Frontal cortex (tissue), 4 donors: ENCODE results near the gene DNMBP. TPM values are rescaled to one million over a fixed set of nuclear protein-coding genes. Genes with fewer than 3 reads are reported as not detected.
"Not testable (repeated sequence)": the region's sequence is repeated elsewhere in the genome, so short reads cannot be mapped to it uniquely, and the experiment has no call there.

Experiments used
- DNase-seq, 2 donors: peaks; one replicate each; pipeline ENCODE4 v3.0.0; 2012; ENCODE audit warnings: low spot score in 2 of 2
- FAIRE-seq: peaks from 2 replicates; lab custom pipeline; 2012; peaks lifted over from hg19 to GRCh38; lab: Jason Lieb, UNC
- total RNA-seq: library from RNA; depleted of rRNA; stranded (reverse); fragments of >200 nt; gene quantifications from one replicate; pipeline ENCODE4 v1.2.3, GENCODE V29; 2014
- donor health status: control.
- donor health status: control.
- donor health status: control.

The DNMBP gene
- total RNA-seq, 1 donor from 2014 or later, result 2.9 TPM

DNA sequence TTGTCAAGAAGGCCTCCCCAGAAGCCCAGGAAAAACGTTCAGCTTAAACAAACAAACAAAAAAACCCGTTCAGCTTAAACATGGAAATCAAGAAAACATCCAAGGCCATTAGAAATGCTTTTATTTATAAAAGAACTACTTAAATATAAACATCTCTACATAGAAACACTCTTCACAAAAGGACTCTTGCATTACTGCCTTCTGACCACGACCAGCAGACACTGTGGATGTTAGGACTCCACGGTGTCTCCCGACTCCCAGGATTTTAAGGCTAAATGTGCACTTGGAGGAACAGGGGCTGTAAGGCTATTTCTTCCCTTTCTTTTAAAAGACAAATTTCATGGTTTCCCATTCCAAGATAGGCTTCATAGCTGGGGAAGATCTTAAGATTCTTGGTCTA is 134.3 kb downstream of the DNMBP start:
- FAIRE-seq (no peak), DNase-seq (no peak)

DNA sequence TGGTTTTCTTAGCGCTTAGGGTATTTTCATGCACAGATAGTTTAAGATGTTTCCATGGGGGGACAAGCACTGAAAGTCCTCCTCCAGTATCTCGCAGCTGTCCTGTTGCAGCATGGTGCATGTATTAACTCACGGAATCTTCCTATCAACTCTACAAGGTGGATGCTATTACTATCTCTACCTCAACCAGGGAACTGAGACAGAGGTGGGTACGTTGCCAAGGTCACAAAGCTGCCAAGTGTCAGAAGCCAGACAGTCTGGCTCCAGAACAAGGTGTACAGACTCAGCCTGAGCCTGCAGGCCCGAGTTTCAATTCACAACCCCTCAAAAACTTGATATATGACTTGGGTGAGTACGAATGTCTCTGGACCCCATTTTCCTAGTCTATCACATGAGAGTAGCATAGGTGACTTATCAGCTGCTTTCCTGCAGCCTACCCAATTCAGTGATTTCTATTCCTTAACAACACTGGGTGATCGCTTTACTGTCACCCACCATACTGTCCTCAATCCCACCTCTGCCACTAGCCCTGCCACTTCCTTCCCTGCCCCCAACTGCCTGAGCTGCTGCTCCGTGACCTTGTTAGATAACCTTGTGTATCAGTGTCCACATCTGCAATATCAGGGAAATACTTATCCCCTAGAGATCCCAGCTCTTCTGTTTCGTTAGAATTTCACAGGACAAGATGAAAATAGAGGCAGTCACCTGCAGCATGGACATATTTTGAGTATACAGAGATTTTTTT is 135.2 kb downstream of the DNMBP start:
- FAIRE-seq (no peak), DNase-seq (no peak)

DNA sequence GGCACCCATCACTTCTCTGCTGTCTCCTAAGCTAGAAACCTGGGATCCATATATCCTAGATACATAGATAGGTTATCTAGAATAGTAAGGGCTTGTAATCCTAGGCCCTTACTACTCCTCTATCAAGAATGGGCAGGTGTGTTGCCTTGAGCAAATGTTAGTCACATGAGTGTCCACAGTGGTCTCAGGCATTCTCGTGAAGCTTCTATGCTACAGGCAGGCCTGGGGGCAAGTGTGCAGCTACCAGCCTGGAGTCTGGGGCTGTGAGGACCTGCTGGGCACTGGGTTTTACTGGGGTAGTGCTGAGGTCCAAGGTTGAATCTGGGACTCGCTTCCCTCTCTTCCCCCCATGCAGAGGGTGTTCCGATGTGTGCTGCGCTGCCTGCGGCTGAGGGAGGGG is 135.9 kb downstream of the DNMBP start:
- no peak for FAIRE-seq
- no peak for DNase-seq

DNA sequence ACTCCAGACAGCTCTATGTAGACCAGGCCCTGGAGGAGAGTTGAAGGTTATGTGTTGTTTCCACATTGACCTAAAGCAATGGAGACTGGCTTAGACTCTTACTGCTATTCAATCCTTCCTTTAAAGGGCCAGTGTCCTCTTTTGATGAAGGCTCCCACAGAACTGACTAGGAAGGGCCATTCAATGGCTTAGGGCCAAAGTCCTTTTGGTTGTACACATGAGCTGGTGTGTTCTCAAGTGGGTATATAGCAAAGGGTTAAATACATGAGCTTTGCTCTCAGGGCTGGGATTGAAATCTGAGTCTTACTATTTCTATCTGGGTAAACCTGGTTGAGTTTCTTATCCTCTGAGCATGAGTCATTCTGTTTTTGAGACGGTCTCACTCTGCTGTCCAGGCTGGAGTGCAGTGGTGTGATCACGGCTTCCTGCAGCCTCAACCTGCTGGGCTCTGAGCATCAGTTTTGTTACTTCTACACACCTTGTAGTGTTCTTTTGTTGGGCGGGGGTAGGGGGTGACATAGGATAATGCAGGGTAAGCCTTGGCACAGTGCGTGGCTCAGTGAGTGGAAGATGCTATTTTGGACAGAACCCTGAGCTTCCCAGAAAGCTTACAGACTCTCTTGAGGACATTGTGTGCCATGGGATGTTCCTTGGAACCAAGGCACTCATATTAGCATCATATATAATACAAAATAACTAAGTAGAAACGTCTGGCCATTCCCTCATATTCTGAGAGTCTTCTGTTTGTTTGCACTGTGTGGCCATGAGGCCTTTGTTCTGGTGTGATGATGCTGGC is 137.2 kb downstream of the DNMBP start:
- DNase-seq (no peak), FAIRE-seq (no peak)

DNA sequence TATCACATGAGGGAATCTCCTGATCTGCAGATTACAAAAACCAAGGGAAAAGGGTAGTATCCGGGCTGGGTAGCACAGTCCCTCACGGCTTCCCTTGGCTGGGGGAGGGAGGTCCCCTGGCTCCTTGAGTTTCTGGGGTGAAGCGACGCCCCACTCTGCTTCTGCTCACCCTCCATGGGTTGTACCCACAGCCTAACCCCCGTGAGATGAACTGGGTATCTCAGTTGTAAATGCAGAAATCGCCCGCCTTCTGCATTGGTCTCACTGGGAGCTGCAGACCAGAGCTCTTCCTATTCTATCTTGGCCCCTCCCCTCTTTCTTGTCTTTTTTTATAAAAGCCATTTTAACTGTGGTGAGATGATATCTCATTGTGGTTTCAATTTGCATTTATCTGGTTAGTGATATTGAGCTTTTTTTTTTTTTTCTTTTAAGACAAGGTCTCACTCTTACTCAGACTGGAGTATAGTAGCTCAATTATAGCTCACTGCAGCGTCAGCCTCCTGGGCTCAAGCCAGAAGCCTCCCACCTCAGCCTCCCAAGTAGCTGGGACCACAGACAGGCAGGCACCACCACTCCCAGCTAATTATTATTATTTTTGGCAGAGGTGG is 139.5 kb downstream of the DNMBP start:
- no peak for FAIRE-seq
- no peak for DNase-seq

DNA sequence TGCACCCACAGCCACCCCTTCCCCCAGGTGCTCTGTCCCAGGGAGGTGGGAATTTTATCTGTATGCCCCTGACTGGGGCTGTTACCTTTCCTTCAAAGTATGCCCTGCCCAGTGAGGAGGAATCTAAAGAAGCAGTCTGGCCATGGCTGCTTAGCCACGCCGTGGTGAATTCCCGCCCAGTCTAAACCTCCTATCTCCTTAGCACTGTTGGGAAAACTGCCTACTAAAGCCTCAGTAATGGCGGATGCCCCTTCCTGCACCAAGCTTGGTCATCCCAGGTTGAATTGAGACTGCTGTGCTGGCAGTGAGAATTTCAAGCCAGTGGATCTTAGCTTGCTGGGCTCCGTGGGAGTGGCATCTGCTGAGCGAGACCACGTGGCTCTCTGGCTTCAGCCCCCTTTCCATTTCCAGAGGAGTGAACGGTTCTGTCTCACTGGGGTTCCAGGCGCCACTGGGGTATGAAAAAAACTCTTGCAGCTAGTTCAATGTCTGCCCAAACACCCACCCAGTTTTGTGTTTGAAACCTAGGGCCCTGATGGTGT is 140.1 kb downstream of the DNMBP start:
- FAIRE-seq (no peak), DNase-seq (no peak)

DNA sequence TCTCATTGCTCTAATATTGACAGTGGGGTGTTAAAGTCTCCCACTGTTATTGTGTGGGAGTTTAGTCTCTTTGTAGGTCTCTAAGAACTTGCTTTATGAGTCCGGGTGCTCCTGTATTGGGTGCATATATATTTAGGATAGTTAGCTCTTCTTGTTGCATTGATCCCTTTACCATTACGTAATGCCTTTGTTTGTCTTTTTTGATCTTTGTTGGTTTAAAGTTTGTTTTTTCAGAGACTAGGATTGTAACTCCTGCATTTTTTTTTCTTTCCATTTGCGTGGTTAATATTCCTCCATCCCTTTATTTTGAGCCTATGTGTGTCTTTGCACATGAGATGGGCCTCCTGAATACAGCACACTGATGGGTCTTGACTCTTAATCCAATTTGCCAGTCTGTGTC is 142.5 kb downstream of the DNMBP start:
- DNase-seq, FAIRE-seq: not testable (repeated sequence)

DNA sequence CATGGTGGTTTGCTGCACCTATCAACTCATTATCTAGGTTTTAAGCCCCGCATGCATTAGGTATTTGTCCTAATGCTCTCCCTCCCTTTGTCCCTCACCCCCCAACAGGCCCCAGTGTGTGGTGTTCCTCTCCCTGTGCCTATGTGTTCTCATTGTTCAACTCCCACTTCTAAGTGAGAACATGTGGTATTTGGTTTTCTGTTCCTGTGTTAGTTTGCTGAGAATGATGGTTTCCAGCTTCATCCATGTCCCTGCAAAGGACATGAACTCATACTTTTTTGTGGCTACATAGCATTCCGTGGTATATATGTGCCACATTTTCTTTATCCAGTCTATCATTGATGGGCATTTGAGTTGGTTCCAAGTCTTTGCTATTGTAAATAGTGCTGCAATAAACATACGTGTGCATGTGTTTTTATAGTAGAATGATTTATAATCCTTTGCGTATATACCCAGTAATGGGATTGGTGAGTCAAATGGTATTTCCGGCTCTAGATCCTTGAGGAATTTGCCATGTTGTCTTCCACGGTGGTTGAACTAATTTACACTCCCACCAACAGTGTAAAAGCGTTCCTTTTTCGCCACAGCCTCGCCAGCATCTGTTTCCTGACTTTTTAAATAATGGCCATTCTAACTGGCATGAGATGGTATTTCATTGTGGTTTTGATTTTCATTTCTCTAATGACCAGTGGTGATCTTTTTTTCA is 146.1 kb downstream of the DNMBP start:
- FAIRE-seq, DNase-seq: not testable (repeated sequence)

DNA sequence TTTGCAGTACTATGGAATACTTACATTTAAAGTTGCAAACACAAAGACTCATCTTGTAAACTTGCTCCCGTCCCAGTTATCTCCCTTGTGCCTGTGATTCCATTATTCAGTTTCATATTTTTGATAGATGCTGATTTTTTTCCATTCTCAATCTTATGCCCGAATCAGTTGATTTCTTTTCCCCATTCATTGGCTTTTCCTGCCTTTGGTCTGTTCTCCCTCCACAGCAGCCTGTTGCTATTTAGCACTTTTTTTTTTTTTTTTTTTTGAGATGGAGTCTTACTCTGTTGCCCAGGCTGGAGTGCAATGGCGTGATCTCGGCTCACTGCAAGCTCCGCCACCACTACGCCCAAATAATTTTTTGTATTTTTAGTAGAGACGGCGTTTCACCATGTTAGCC is 149.3 kb downstream of the DNMBP start:
- FAIRE-seq (no peak), DNase-seq (no peak)

DNA sequence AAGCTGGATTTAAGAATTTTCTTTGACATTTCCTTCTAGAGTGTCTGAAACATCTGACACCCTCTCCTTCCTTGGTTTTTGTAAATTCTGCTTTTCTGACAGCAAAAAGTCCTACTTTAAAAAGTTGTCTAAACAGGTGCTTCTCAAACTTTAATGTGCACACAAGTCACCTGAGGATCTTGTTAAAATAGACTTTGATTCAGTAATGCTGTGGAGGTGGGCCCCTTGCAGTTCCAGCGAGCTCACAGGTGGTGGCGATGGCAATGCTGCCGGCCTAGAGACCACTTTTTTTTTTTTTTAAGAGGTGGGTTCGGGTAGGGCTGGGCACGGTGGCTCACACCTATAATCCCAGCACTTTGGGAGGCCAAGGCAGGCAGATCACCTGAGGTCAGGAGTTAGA is 150.2 kb downstream of the DNMBP start:
- FAIRE-seq (no peak), DNase-seq (no peak)

DNA sequence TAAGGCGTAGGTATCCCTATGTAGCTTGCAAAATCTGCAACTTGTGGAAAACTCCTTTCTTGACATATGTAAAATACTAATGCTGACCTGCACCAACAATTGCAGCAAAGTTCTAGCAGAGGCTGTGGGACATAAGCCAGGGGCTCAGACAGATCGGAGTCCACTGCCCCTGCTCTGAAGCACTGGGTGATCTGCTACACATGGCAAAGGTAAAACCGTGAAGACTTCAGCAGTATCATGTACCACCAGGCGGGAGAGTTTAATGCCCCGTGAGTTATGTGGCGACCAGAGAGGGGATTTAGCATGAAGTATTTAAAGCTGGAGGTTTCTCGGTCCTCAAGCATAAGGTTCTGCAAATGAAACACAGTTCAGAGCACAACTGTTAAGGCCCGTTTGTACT is 150.9 kb downstream of the DNMBP start:
- DNase-seq, result no peak
- no peak for FAIRE-seq

DNA sequence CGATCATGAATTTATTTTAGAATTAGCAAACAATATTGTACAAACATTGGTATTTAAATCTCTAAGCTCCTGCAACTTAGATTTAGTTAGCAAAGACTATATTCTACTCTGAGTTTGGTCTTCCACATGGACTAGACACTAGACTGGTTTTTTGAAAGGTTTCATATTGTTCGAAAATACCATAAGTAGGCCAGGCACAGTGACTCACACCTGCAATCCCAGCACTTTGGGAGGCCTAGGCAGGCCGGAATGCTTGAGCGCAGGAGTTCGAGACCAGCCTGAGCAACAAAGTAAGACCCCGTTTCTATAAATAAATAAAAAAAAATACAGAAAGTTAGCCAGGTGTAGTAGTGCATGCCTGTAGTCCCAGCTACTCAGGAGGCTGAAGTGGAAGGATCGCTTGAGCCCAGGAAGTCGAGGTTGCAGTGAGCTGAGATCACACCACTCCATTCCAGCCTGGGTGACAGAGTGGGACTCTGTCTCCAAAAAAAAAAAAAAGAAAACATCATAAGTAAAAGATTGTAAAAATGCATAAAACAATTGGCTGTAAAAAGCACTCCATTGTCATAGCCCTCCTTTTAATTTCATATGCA is 154.2 kb downstream of the DNMBP start:
- no peak for FAIRE-seq
- DNase-seq, result no peak

DNA sequence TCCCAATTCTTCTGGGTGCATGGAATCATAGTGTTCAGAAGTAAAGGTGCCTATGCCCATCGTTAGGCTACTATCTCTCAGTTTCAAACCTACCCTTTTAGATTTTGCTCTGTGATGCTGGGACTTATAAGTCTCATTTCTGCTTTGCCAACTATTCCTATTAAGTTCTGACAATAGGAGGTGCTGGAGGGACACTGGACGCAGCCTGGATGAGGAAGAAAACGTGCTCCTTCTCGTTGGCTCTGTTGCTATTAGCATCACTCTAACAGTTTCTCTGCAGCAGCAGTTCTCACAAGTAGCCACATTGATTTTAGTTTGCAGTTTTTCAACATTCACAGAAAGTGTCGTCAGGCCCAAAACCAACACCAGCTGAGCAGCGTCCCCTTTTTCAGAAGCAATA is 154.9 kb downstream of the DNMBP start:
- FAIRE-seq (no peak), DNase-seq (peak in 1 of 2 donors; percentile 35)

DNA sequence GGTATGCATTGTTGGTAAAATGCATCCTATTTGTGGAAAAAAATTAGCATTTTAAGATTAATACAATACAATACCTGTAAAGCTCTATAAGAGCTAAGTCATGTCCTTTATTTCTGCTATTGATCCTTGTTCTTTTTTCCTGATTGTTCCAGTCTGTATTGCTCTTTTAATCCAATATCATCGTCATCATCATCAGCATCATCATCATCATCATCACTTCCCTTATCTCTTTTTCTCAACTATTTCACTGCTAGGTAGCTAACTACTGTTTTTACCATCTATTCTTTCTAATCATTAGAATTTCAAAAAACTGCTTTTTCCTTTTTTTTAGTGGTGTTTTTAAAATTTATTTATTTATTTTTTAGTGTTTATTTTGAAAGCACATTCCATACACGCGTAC is 156.1 kb downstream of the DNMBP start:
- DNase-seq, result no peak
- FAIRE-seq, result no peak

DNA sequence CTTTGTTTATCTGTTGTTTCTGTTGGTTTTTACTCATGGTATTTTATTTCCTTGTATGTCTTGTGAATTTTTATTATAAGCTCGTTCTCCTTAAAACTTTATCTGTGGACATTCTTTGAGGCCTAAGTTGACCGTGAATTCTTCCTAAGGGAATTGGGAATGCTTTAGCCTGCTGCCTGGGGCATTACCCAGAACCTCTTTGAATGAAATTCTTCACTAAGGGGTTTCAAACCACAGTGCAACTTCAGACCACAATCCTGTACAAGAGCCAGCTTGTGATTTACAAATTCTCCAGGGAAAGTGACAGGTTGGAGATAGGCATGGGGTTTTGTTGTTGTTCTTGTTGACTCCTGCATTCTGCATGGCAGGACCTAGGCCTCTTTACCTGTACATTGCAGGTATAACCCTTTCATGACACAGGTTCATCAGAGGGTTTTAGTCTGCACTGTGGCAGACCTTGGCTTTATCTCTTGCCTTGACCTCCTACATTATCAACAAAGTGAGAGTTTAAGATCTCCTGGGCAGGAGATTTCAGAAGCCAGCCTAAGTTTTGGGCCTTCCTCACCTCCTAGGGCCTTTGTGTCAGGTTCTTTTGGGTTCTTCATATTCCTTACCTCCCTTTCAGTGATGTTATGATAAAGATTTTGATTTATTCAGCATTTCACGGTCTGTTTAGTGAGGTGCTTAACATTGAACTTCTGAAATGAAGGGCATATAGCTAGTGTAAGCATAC is 157.1 kb downstream of the DNMBP start:
- DNase-seq (no peak), FAIRE-seq (no peak)

DNA sequence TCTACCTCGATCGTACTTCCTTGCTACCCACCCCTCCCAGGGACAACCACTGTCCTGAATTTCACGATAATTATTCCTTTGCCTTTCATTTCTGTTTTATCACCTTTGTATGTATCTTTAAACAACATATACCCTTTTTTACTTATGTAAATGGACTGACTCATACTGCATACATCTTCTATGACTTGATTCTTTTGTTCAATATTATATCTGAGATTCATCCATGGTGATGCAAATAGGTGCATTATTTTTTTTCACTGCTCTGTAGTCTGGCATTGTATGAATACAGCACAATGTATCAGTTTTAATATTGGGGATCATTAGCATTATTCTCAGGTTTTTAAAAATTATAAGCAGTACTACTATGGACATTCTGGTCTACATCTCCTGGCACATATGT is 157.9 kb downstream of the DNMBP start:
- FAIRE-seq (no peak), DNase-seq (no peak)

DNA sequence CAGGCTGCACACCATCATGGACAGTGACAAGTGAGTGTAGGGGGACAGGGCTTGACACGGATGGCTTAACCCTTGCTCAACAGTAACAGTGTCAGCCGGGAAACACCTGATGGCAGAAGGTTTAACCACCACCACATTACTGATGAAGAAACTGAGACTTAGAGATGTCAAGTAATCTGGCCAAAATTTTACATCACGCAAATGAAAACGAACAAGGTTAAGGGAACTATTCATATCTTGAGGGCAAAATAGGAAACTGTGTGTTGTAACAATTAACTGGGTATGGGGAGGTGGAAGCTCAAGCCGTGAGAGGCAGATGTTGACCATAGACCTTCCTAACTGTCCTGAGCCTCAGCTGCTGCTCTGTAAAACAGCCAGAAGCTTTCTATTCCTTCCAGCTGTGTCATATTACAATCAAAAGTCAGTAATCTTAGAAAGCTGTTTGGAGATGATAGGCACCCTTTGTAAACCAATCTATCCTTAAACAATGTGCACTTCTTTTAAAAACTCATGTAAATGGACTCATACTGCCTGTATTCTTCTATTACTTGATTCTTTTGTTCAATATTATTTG is 158.9 kb downstream of the DNMBP start:
- FAIRE-seq (no peak), DNase-seq (no peak)

DNA sequence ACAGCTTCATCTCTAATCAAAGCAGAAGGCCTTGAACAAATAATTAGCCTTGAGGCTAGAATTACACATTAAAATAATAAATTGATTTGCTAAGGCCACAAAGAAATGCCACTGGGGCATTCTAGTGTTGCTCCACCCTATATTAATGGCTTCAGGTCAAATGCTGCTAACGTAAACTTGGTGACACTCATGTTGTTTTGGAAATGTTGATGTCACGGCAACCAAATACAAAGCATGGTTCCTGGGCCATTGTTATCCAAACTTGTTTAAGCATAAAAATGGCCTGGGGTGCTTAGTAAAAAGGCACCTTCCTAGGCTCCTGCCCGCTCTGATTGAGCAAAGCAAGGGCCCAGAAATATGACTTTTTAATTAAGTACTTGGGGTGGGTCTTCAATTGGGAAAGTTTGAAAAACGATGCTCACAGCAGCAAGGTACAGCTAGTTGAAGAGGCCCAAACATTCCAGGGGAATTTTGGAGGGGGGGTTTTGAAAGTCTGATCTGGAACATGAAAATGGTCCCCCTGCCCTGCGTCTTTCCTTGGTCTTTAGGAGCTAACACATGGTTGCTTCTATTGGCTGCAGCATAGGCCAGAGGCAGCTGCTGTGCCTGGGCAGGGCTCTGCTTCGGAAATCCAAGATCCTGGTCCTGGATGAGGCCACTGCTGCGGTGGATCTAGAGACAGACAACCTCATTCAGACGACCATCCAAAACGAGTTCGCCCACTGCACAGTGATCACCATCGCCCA is 159.6 kb downstream of the DNMBP start:
- FAIRE-seq (no peak), DNase-seq (no peak)
